Activated naive CD8-positive, alpha-beta T cell treated with anti-CD3 and anti-CD28 coated beads for 36 hours (primary cell): ENCODE results near the gene MYO7B. TPM values are rescaled to one million over a fixed set of nuclear protein-coding genes. Genes with fewer than 3 reads are reported as not detected.

Experiments used
- DNase-seq: peaks from one replicate; pipeline ENCODE4 v3.0.0; 2021
- H3K27ac Mint-ChIP-seq: one replicate; pipeline ENCODE4 v1.8.0; 2022; ENCODE audit warnings: mild to moderate bottlenecking, moderate library complexity, mixed read lengths
- H3K27me3 Mint-ChIP-seq: one replicate; pipeline ENCODE4 v1.8.0; 2022; ENCODE audit warnings: mild to moderate bottlenecking, mixed read lengths
- H3K36me3 Mint-ChIP-seq: one replicate; pipeline ENCODE4 v1.8.0; 2021; ENCODE audit warnings: mild to moderate bottlenecking, mixed read lengths
- H3K4me1 Mint-ChIP-seq: one replicate; pipeline ENCODE4 v1.8.0; 2021; ENCODE audit warnings: mixed read lengths
- H3K4me3 Mint-ChIP-seq: one replicate; pipeline ENCODE4 v1.8.0; 2022; ENCODE audit warnings: mild to moderate bottlenecking, moderate library complexity, mixed read lengths
- H3K9me3 Mint-ChIP-seq: one replicate; pipeline ENCODE4 v1.8.0; 2022; ENCODE audit warnings: mixed read lengths
- total RNA-seq, 2 experiments: library from RNA; stranded (reverse); gene quantifications; one replicate each; pipeline ENCODE4 v1.2.3, GENCODE V29; 2021

Gene MYO7B
- total RNA-seq, 2 experiments from 2014 or later, result 0.62 to 0.88 TPM

DNA sequence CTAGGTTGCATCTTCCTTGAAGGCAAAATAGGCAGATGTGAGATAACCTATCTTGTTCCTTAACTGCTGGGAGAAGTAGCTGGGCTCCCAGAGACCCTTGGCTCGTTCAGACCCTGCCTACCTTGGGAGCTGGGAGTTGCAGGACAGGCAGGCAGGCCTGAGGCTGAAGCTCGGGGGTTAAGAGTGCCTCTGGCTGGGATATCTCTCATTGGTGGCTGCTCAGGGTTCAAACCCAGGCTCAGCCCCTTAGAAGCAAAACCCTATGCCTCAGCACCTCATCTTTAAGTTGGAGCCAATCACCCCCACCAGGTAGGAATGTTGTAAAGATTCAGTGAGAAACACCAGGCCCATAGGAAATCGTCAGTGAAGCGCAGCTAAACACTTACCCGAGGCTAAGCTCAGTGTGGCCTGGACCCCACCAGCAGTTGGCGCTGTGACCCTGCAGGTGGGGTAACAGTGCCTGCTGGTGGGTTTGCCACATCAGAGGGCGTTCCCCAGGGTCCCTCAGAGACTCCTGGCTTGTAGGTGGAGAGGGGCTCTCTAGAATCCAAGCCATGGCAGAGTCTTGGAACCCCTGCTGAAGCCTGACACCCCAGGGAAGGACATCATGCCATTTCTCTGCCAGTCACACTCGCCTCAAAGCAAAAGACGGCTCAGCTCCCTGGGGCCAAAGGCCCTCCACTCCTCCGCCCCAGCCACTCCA is 55.9 kb downstream of the MYO7B start:
- H3K4me1 Mint-ChIP-seq, result peaks cover 3% of the 10 kb centered on the region
- H3K27me3 Mint-ChIP-seq, result no peaks in the 10 kb centered on the region
- no peak overlapping the region for H3K27ac Mint-ChIP-seq
- peak; percentile 71 for DNase-seq
- no peaks in the 10 kb centered on the region for H3K36me3 Mint-ChIP-seq
- H3K4me3 Mint-ChIP-seq, result no peak overlapping the region
- no peaks in the 10 kb centered on the region for H3K9me3 Mint-ChIP-seq

- Mint-ChIP-seq H3K36me3 (no peaks in the 10 kb centered on the region), H3K27ac (no peak overlapping the region), H3K27me3 (no peaks in the 10 kb centered on the region), H3K4me1 (peaks cover 4% of the 10 kb centered on the region), H3K9me3 (no peaks in the 10 kb centered on the region), H3K4me3 (no peak overlapping the region)
- no peak for DNase-seq
Observed at GRCh38 chr2:127592761-127593227, 57.3 kb downstream of the MYO7B start.

DNA sequence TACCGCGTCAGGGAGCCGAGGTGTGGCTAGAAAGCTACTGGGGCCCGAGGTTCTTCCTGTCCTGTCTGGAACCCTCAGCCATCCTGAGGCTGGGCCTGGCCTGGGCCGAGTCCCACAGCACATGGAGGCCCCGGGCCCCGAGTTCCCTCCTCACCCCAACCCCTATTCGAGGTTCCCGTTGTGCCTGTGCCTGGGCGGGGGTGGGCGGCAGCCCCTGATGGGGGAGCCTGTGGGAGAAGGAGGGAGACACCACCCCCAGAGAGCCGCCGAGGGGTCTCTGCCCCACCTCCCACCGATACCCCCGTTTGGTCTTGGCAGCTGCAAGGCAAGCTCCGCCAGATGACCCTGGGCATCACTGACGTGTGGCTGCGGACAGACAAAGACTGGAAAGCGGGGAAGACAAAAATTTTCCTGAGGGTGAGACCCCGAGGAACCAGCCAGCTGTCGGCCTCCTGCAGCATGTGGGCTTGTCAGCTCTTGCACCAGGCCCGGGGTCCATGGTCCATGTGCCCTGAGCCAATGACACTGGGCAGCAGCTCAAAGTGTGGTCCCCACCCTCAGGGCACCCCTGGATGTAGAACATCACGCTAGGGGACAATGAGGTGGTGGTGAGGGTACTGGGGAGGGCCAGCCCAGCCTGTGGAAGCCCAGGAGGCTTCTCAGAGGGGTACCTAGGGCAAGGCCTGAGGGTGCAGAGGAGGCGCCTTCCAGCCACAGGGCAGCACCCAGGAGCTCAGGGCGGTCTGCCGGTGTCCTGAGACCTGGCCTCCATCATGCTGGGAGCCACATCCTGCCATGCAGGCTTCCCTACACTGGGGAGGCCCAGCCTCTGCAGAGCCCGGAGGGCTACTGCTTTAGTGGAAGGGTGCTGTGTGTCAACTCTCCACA is 58.0 kb downstream of the MYO7B start:
- peaks cover 6% of the 10 kb centered on the region for H3K4me1 Mint-ChIP-seq
- H3K27me3 Mint-ChIP-seq, result no peaks in the 10 kb centered on the region
- no peak overlapping the region for H3K27ac Mint-ChIP-seq
- no peaks in the 10 kb centered on the region for H3K9me3 Mint-ChIP-seq
- H3K36me3 Mint-ChIP-seq, result no peaks in the 10 kb centered on the region
- H3K4me3 Mint-ChIP-seq, result no peak overlapping the region
- DNase-seq, result no peak

DNA sequence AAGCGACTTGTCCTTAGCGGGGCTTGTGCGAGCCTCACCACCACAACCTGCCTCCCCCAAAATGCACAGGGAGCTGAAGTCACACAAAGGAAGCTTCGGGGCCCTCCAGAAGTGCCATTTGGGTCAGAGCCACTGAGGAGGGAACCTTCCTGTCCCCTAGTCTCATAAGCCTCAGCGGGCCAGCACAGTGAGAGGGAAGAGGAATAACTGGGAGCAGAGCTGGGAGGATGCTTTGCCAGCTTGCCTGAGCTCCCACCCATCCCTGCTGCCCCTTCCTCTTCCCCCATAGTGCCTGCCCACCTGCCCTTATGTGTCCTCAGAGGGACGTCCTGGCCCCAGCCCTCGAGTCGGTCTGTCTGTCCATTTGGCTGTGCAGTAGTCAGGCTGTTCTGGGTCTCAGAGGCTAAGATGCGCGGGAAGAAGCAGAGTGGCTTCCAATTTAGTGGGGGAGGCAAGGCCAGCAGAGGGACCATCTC is 58.7 kb downstream of the MYO7B start:
- Mint-ChIP-seq H3K36me3 (no peaks in the 10 kb centered on the region), H3K27ac (no peak overlapping the region), H3K27me3 (no peaks in the 10 kb centered on the region), H3K9me3 (no peaks in the 10 kb centered on the region), H3K4me3 (no peak overlapping the region), H3K4me1 (peaks cover 6% of the 10 kb centered on the region)
- DNase-seq, result no peak

DNA sequence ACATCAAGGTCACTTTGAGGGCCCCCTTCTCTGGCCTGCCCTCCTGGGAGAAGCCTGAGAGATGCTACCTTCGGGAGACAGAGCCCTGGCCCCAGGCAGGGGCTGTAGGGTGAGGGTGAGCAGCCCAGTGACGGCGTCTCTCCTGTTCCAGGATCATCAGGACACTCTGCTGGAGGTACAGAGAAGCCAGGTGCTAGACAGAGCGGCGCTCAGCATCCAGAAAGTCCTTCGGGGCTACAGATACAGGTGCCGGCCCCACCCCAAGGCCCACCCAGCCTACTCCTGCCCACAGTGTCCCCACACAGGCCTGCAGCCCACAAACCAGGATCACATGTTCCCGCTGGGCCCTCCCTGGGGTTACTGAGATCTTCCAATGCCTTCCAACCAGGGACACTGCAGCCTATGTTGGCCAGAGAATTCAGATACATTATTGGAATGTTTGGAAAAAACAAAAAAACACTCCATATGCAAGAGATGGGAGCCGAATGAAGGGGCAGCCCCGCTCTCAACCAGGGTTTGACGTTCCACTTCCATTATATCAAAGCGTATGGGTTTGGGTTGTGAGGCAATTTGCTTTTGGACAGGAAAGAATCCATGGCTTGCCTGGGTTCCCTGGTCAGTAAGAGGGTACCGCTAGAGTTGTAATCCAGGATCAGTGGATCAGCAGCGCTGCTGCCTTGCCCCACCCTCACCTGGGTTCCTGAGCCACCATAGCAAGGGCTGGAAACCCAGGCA is 61.0 kb downstream of the MYO7B start:
- Mint-ChIP-seq H3K27ac (no peak overlapping the region), H3K4me1 (peaks cover 3% of the 10 kb centered on the region), H3K4me3 (no peak overlapping the region), H3K36me3 (no peaks in the 10 kb centered on the region), H3K9me3 (peaks cover 4% of the 10 kb centered on the region), H3K27me3 (no peaks in the 10 kb centered on the region)
- no peak for DNase-seq

DNA sequence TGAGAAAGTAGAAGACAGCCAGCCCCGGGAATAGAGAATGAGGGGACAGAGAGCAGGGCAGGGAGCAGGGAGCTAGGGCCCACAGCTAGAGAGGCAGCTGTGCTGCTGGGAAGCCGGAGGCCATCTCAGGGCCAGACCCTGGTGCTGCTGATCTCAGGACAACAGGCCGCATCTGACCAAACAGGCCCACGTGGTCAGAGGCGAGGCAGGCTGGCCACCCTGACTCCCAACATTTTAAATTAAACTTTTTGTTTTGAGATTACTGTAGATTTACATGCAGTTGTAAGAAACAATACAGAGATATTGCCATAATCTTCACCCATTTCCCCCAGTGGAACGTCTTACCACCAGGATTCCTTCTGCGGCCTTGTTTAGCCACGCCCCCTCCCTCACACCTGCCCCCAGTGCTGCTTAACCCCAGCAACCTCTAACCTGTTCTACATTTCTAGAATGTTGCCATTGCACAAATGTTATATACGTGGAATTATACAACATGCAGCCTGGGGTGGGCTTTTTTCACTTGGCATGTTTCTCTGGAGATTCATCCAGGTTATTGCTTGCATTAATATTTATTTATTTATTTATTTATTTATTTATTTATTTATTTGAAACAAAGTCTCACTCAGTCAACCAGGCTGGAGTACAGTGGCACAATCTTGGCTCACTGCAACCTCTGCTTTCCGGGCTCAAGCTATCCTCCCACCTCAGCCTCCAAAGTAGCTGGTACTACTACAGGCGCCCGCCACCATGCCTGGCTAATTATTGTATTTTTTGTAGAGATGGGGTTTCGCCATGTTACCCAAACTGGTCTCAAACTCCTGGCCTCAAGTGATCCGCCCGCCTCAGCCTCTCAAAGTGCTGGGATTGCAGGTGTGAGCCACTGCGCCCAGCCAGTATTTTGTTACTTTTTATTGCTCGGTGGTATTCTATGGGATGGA is 61.8 kb downstream of the MYO7B start:
- no peak overlapping the region for H3K4me3 Mint-ChIP-seq

GRCh38 chr2:127597984-127598380 is 62.5 kb downstream of the MYO7B start:
- H3K9me3 Mint-ChIP-seq, result peaks cover 7% of the 10 kb centered on the region
- no peaks in the 10 kb centered on the region for H3K27me3 Mint-ChIP-seq
- DNase-seq, result no peak
- H3K36me3 Mint-ChIP-seq, result peaks cover 4% of the 10 kb centered on the region
- H3K4me3 Mint-ChIP-seq, result no peak overlapping the region
- H3K4me1 Mint-ChIP-seq, result peaks cover 3% of the 10 kb centered on the region
- no peak overlapping the region for H3K27ac Mint-ChIP-seq

More for the DNA sequence above, 61.8 kb downstream of the MYO7B start:
- Mint-ChIP-seq H3K27ac (no peak overlapping the region), H3K36me3 (peaks cover 2% of the 10 kb centered on the region), H3K4me1 (peaks cover 3% of the 10 kb centered on the region), H3K9me3 (peaks cover 6% of the 10 kb centered on the region), H3K27me3 (no peaks in the 10 kb centered on the region)
- no peak for DNase-seq

GRCh38 chr2:127598711-127599110 is 63.2 kb downstream of the MYO7B start:
- no peak overlapping the region for H3K27ac Mint-ChIP-seq
- peaks cover 5% of the 10 kb centered on the region for H3K36me3 Mint-ChIP-seq
- H3K4me3 Mint-ChIP-seq, result no peak overlapping the region
- peaks cover 12% of the 10 kb centered on the region for H3K9me3 Mint-ChIP-seq
- H3K27me3 Mint-ChIP-seq, result no peaks in the 10 kb centered on the region
- no peak for DNase-seq
- H3K4me1 Mint-ChIP-seq, result peaks cover 3% of the 10 kb centered on the region

- Mint-ChIP-seq H3K27ac (no peak overlapping the region), H3K9me3 (peaks cover 12% of the 10 kb centered on the region), H3K36me3 (peaks cover 5% of the 10 kb centered on the region), H3K4me1 (peaks cover 3% of the 10 kb centered on the region), H3K4me3 (no peak overlapping the region), H3K27me3 (no peaks in the 10 kb centered on the region)
- no peak for DNase-seq
Observed at GRCh38 chr2:127599211-127599610, 63.7 kb downstream of the MYO7B start.

GRCh38 chr2:127604986-127605385 is 69.5 kb downstream of the MYO7B start:
- H3K36me3 Mint-ChIP-seq, result peaks cover 5% of the 10 kb centered on the region
- H3K27me3 Mint-ChIP-seq, result no peaks in the 10 kb centered on the region
- no peak overlapping the region for H3K27ac Mint-ChIP-seq
- no peak overlapping the region for H3K4me3 Mint-ChIP-seq
- DNase-seq, result no peak
- peaks cover 8% of the 10 kb centered on the region for H3K4me1 Mint-ChIP-seq
- H3K9me3 Mint-ChIP-seq, result peaks cover 12% of the 10 kb centered on the region

- Mint-ChIP-seq H3K36me3 (peaks cover 5% of the 10 kb centered on the region), H3K4me1 (peaks cover 8% of the 10 kb centered on the region), H3K9me3 (peaks cover 12% of the 10 kb centered on the region), H3K27me3 (no peaks in the 10 kb centered on the region), H3K4me3 (no peak overlapping the region), H3K27ac (no peak overlapping the region)
- DNase-seq, result no peak
Observed at GRCh38 chr2:127605691-127606263, 70.3 kb downstream of the MYO7B start.

DNA sequence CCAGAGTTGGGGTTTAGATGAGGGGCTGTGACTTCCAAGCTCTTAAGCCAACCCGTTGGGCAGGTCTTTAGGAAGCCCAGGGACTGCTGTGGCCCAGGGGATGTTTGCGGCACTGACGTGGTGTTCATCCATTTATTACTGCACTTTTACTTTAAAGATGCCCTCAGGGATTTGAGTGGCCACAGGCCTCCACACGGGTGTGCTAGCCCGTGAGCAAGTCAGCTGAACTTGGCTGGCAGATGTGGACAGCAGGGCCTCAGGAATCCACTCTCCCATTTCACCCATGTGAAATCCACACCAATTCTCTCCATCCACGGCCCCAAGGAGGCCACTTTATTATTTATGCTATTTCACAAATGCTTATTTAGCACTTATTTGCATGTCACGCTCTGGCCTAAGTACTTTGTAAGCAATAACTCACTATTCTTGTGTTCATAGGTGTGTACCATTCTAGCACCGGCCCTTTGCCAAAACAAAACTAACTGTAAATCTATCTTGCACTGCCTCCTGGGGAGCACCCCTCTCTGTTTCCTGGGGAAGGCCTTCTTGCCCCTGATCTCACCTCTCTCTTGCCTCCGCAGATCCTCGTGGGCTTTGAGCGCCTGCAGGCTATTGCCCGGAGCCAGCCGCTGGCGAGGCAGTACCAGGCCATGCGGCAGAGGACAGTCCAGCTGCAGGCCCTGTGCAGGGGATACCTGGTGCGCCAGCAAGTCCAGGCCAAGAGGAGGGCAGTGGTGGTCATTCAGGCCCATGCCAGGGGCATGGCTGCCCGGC is 71.3 kb downstream of the MYO7B start:
- H3K4me3 Mint-ChIP-seq, result no peak overlapping the region

DNA sequence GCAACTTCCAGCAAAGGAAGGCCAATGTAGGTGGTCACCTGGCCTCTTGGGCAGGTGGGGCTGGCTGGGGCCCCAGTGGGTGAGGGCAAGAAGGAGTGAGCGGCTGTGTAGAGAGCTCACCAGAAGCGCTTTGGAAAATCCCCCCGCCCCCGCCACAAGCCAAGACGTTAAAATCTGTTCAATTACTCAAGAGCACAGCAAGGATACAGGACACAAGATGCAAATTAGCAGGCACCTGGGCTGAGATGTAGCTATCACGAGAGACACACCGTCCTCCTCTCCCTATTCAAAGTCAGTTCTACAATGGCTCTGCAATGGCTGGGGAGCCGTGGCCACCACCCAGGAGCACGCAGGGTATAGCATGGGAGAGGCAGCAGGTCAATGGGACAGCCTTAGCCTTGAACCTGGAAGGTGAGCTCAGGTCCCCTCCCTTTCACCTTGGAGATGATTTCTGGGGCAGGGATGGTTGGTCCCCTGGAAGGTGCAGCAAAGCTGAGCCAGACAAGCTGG is 72.0 kb downstream of the MYO7B start:
- Mint-ChIP-seq H3K9me3 (peaks cover 6% of the 10 kb centered on the region), H3K27me3 (no peaks in the 10 kb centered on the region), H3K4me3 (no peak overlapping the region), H3K4me1 (peaks cover 8% of the 10 kb centered on the region), H3K27ac (no peak overlapping the region), H3K36me3 (peaks cover 3% of the 10 kb centered on the region)
- DNase-seq, result no peak

More for the DNA sequence above, 71.3 kb downstream of the MYO7B start:
- no peak for DNase-seq
- Mint-ChIP-seq H3K27ac (no peak overlapping the region), H3K4me1 (peaks cover 8% of the 10 kb centered on the region), H3K27me3 (no peaks in the 10 kb centered on the region), H3K9me3 (peaks cover 8% of the 10 kb centered on the region), H3K36me3 (peaks cover 5% of the 10 kb centered on the region)
